Heart left ventricle (tissue), 13 donors: ENCODE results near the gene DYSF.

ENCODE experiments used
- POLR2A ChIP-seq, 2 donors: fragments of 450-650 bp; IDR thresholded peaks; one replicate each; pipeline ENCODE4 v1.6.1; 2017; ENCODE audit warnings: antibody characterized with exemption in 2 of 2, mild to moderate bottlenecking in 2 of 2, moderate library complexity in 2 of 2
- TF ChIP-seq, protein P1 (sequence below), 12 donors: fragments of 200-600 bp; sonication (generic) in 4 of 12; IDR thresholded peaks; one replicate each; pipeline versions ENCODE4 v1.5.0 to v1.8.0; 2018 to 2022; ENCODE audit warnings: antibody characterized with exemption in 12 of 12, mild to moderate bottlenecking in 5 of 12
- donor health status: ischemic (EF 13 %, LVEDD 7.1; RV severe dilation, severe dysfunction).
- donor health status: DM: no; HTN: yes; CAD: no.
- donor health status: DM: no; HTN: no; CAD: no.
- donor health status: ischemic (EF 25% LVEDD 6.9; RV normal size, moderate dysfunction).
- donor health status: ischemic (EF 25% LVEDD 5.7; RV mildly dilated, moderate dysfunction).
- donor health status: ischemic (EF 35%, LVEDD 5.7; RV mildly dilated, moderate dysfunction).
- donor health status: nonischemic (EF 11% LVEDD 7.7; RV severe dilation, severe dysfunction).
- donor health status: DM: yes; HTN: yes; CAD: no.
- donor health status: PGD.
- donor health status: ischemic (EF 29% LVEDD 5.4; RV normal size, mild dysfunction).
- donor health status: nonischemic (EF 23%, LVEDD 6.1; RV moderate dilation, normal function).

DNA sequence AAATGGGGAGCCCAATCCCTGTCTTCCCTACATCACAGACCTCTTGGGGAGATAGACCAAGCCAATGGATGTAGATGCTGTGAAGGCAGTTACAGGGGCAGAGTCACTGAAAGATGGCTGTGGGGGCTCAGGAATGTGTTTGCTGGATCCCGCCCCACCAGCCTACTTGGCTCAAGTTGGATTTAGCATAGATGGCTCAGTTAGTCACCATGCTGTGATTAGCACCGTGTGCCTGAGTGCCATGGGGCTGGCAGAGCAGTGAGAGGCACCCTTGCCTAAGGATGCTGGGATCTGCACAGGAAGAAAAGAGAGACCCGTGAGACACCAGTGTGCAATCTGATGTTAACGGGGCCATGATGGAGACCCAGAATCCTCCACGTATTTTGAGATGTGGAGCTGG lies 228.3 kb downstream of the DYSF start:
- TF ChIP-seq, protein P1, sequence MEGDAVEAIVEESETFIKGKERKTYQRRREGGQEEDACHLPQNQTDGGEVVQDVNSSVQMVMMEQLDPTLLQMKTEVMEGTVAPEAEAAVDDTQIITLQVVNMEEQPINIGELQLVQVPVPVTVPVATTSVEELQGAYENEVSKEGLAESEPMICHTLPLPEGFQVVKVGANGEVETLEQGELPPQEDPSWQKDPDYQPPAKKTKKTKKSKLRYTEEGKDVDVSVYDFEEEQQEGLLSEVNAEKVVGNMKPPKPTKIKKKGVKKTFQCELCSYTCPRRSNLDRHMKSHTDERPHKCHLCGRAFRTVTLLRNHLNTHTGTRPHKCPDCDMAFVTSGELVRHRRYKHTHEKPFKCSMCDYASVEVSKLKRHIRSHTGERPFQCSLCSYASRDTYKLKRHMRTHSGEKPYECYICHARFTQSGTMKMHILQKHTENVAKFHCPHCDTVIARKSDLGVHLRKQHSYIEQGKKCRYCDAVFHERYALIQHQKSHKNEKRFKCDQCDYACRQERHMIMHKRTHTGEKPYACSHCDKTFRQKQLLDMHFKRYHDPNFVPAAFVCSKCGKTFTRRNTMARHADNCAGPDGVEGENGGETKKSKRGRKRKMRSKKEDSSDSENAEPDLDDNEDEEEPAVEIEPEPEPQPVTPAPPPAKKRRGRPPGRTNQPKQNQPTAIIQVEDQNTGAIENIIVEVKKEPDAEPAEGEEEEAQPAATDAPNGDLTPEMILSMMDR (IDR thresholded peaks at IDR 0.05), result no peak
- TF ChIP-seq POLR2A (IDR thresholded peaks at IDR 0.05), result no peak
